Astrocyte (in vitro differentiated cells and primary cell): ENCODE data around the gene ZNF618.

Experiments
- CTCF ChIP-seq: IDR thresholded peaks from 2 replicates; pipeline ENCODE4 v1.5.1; 2011; ENCODE audit warnings: low read depth, mild to moderate bottlenecking, inconsistent platforms, low read length, moderate library complexity; ENCODE audit not compliant: insufficient read depth
- EZH2 ChIP-seq: IDR thresholded peaks from 2 replicates; pipeline ENCODE4 v1.6.1; 2012; ENCODE audit warnings: mild to moderate bottlenecking, low read length, inconsistent platforms; ENCODE audit not compliant: insufficient read depth

DNA sequence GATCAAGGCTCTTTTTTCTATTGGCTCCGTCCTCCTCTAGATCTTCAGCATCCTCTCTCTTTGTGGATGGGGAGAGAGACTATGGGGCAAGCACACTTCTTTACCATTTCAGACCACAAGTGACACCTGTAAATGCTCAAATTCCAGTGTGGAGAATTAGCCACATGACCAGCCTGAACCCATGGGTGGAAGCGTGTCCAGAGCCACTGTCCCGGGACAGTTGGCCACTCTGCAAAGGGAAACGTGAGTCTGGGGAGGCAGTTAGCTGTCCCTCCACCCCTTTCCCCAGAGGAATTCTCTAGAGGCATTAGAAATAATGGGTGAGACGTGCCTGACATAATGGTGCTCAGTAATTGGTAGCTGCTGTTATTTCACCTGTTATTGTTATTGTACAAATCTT, 161.1 kb downstream of the ZNF618 start:
- TF ChIP-seq CTCF = no peak
- no peak for TF ChIP-seq EZH2
